Hepatocyte (in vitro differentiated cells): ENCODE results near the gene PROM2.

Source experiments
- EZH2 ChIP-seq: fragments of 200-600 bp; sonication (generic); IDR thresholded peaks from 2 replicates; pipeline ENCODE4 v1.6.1; 2016; ENCODE audit warnings: antibody characterized with exemption, mild to moderate bottlenecking, borderline replicate concordance
- EZH2phosphoT487 ChIP-seq: fragments of 200-600 bp; sonication (generic); IDR thresholded peaks from one replicate; pipeline ENCODE4 v1.6.1; 2018; ENCODE audit warnings: antibody characterized with exemption, mild to moderate bottlenecking, low read depth, moderate library complexity; ENCODE audit not compliant: unreplicated experiment, severe bottlenecking
- TF ChIP-seq, protein P1 (sequence below): fragments of 200-600 bp; sonication (generic); IDR thresholded peaks from 2 replicates; pipeline ENCODE4 v1.5.1; 2016; ENCODE audit warnings: antibody characterized with exemption, mild to moderate bottlenecking; ENCODE audit not compliant: poor library complexity

DNA sequence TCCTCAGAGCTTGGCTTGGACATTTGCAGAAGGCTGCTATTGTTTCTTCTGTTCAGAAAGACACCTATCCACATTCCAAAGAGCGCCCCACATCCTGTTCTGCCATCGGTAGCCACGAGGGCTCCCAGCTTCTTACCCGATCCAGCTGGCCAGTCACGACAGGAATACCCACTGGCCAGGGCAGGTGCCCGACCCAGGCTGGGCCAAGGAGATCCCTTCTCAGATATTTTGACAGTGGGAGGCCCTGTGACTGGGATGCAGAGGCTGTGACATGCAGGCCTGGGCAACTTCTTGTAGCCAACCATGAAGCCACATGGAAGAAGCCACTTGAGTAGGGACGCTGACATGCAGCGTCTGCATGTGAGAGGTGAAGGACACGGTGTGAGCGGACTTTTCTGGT is 57.4 kb downstream of the PROM2 start:
- TF ChIP-seq, protein P1, sequence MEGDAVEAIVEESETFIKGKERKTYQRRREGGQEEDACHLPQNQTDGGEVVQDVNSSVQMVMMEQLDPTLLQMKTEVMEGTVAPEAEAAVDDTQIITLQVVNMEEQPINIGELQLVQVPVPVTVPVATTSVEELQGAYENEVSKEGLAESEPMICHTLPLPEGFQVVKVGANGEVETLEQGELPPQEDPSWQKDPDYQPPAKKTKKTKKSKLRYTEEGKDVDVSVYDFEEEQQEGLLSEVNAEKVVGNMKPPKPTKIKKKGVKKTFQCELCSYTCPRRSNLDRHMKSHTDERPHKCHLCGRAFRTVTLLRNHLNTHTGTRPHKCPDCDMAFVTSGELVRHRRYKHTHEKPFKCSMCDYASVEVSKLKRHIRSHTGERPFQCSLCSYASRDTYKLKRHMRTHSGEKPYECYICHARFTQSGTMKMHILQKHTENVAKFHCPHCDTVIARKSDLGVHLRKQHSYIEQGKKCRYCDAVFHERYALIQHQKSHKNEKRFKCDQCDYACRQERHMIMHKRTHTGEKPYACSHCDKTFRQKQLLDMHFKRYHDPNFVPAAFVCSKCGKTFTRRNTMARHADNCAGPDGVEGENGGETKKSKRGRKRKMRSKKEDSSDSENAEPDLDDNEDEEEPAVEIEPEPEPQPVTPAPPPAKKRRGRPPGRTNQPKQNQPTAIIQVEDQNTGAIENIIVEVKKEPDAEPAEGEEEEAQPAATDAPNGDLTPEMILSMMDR, result no peak
- TF ChIP-seq EZH2phosphoT487 (no peak), EZH2 (no peak)
